ENCODE results near the gene PRDM1.

Gene PRDM1

DNA sequence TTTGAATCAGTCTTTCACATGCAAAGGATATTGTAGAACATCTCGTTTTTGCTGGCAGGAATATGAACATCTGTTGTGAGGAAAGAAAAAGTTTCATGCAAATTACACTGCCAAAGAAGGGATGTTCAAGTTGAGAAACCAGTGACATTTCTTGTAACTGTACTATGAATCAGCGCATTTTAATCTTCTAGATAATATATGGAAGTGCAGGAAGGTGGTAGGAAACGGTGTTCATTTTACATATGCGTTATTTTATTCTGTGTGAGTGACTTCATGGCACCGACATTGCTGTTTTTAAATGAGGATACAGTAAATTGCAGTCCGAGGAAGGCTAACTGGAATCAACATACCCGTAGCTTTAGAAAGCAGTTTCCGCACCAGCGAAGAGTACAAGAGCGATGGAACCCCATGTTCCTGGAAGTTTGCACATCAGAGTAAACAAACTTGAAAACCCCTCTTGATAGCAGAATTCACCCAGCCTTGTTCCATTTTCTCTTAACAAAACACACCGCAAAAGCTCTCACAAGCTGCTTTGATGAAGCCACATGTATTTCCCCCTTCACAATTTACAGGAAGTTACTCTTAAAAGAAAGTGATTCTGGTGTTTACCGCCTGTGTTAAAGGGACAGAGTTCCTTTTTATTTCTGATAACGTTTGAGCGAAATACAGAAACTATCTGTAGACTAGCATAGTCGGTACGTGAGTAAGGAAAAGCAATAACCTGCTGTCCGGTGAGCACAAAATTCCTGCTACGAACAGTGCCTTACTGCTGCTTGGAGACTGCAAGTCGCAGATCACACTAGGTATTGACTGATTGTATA, 11.5 kb downstream of the PRDM1 start:
- DNase-seq (ENCODE audit: low spot score): peak; percentile 66

DNA sequence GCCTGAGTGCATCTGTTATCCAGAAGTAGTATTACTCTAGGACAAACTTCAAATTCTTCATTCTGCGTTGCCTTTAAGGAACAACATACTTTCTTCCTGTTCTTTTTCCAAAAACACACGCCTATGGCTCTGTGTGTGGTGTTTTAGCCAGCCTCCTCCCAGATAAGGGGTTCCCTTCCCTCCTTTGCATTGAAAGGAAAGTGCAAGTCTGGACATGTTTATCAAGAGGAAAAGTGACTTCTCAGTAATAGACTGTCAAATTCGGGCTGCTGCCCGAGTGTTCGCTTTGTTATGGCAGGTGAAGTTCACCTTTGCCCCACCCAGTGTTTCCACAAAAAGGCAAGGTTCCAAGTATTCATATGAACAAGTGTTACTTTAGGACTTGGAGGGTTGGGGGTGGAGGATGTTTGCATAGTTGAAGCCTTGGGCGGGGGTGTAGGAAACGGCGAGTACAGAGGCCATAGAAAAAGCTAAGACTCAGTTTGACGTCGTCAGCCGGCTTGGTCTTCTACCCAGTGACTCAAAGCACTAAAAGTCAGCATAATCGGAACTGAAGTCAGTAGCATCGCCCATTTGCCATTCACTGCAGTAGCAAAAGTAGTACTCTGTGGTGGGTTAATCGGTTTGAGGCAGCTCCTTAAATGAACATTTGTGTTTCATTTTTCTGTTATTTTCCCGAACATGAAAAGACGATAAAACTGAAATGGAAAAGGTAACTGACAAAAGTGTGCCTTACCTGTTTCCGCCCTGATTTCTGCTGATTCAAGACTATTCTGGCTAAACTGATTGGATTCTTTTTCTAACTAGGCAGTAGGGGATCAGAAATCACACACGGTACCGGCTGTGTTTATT, 12.5 kb downstream of the PRDM1 start:
- peak; percentile 61 for DNase-seq (ENCODE audit: low spot score)

DNA sequence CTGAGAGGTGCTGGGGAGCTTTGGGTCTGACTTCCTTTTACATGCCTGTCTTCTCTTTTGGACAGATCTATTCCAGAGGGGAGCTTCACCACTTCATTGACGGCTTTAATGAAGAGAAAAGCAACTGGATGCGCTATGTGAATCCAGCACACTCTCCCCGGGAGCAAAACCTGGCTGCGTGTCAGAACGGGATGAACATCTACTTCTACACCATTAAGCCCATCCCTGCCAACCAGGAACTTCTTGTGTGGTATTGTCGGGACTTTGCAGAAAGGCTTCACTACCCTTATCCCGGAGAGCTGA, 13.1 kb downstream of the PRDM1 start:
- DNase-seq (ENCODE audit: low spot score): no peak

DNA sequence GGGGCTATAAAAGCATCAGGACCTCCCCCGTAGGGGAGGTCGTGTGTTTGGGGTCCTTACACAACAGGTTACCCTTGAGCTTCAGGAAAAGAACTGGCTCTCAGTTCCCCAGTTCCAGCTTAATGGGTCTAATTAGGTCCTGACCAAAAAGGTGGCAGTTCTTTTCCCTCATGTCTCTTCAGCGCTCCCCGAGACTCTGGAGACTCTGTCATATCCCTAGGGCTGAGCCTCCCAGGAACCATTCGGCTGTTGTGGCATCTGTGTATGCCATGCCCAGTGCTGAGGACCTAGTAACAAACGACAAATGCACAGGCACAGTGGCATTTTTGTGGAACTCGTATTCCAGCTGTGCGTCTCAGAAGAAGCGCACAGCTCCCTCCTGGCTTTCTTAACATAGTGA, 14.6 kb downstream of the PRDM1 start:
- no peak for DNase-seq (ENCODE audit: low spot score)

DNA sequence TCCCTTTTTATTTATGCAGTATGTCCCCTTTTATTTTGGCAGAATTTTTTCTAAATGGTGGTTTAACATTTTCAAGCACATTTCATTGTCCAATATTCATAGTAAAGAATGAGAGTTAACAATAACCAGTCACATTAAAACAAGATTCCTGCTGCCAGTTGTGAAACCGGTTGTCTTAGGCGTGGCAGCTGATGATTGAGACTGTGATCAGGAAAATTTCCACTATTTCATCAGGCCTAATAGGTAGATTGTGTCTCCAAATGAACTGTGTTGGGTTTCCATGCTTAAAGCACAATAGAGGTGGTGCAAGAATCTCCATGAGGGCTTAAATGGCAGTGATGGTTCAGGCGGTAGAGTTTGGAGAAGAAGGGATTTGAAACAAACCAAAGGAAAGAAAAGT, 15.3 kb downstream of the PRDM1 start:
- DNase-seq (ENCODE audit: low spot score): no peak

DNA sequence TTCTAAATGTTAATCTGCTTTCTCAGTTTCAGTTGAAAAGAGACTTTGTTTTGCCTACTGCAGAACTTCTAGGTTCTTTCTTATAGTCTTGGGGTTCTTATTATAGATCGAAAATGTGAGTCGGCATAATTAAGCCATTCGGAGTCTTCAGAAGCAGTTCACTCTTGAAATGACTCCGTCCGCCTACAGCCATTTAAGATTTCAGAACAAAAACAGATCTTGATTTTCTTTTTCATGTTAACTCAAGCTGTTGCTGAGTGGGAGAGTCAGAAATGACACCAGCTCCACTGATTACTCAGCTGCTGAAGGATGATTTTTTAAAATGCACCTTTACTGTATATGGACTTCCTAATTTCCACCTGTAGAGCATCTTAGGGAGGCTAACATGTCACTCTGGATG, 15.9 kb downstream of the PRDM1 start:
- DNase-seq (ENCODE audit: low spot score): no peak

DNA sequence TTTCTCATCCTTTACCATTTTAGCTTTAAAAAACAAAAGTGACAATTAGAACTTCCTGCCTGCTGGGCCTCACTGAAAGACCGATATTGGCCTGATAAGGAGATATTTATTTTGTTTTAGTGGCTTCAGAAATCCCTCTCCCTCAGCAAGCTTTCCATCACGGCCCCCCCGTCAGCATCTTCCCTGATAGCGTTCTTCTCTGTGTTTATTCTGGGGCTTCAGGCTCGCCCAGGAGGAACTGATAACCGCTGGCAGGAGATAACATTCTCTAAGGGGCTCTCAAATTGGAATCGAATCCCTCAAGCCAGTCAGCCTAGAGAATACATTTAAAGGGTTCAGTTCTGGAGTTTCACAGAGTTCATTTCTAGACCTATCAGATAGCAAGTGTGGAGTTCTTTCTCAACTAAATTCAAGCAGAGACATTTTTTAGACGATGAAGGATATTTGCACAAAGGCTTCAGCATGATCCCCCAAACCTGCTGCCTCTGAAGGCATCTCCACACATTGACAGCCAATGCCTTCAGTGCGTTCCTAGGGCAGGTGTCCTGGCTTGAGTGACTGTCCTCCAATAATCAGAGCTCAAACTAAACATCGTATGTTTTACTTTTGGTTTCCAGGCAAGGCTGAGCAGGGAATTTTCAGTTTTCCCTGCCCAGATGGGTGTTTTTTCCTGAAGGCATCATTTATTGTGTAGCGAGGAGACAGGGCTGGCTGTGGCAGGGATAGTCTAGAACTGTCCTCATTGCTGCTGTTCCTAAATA, 17.0 kb downstream of the PRDM1 start:
- DNase-seq (ENCODE audit: low spot score): peak; percentile 21

DNA sequence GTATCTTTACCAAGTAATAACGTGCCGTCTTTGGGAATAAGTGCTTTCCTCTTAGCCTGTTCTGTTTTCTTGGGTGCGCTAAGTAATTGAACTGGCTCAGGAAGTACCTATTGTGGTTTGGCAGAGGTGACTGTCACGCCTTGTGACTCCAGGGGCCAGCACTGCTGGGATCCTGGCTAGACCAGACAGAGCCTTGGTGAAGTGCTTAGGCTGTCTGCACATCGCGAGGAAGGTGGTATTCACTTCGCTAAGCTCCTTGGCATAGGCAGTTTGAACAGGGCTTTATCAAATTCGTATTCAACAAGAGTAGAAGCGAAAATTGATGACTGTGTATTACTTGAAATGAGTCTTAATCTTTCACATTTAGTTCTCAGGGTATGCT, 17.6 kb downstream of the PRDM1 start:
- no peak for DNase-seq (ENCODE audit: low spot score)

DNA sequence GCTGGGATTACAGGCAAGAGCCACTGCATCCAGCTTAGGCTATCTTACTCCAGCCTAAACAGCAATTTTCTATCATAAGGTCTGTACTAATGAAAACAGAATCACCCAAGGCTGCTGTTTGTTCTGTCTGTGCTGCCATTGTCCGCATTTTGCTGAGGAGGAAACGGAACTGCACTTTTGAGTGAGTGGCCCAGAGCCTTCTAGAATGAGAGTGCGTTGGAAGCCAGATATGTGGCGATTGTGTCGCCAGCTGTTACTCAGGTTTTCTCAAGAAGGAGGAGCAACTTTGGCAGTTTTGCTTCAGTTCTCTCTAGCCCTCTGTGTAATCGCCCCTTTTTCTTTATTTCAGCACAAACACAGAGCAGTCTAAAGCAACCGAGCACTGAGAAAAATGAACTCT, 18.3 kb downstream of the PRDM1 start:
- DNase-seq (ENCODE audit: low spot score): no peak

DNA sequence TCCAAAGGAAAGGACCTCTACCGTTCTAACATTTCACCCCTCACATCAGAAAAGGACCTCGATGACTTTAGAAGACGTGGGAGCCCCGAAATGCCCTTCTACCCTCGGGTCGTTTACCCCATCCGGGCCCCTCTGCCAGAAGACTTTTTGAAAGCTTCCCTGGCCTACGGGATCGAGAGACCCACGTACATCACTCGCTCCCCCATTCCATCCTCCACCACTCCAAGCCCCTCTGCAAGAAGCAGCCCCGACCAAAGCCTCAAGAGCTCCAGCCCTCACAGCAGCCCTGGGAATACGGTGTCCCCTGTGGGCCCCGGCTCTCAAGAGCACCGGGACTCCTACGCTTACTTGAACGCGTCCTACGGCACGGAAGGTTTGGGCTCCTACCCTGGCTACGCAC, 18.8 kb downstream of the PRDM1 start:
- no peak for DNase-seq (ENCODE audit: low spot score)

DNA sequence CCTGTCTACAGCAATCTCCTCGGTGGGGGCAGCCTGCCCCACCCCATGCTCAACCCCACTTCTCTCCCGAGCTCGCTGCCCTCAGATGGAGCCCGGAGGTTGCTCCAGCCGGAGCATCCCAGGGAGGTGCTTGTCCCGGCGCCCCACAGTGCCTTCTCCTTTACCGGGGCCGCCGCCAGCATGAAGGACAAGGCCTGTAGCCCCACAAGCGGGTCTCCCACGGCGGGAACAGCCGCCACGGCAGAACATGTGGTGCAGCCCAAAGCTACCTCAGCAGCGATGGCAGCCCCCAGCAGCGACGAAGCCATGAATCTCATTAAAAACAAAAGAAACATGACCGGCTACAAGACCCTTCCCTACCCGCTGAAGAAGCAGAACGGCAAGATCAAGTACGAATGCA, 19.4 kb downstream of the PRDM1 start:
- no peak for DNase-seq (ENCODE audit: low spot score)

DNA sequence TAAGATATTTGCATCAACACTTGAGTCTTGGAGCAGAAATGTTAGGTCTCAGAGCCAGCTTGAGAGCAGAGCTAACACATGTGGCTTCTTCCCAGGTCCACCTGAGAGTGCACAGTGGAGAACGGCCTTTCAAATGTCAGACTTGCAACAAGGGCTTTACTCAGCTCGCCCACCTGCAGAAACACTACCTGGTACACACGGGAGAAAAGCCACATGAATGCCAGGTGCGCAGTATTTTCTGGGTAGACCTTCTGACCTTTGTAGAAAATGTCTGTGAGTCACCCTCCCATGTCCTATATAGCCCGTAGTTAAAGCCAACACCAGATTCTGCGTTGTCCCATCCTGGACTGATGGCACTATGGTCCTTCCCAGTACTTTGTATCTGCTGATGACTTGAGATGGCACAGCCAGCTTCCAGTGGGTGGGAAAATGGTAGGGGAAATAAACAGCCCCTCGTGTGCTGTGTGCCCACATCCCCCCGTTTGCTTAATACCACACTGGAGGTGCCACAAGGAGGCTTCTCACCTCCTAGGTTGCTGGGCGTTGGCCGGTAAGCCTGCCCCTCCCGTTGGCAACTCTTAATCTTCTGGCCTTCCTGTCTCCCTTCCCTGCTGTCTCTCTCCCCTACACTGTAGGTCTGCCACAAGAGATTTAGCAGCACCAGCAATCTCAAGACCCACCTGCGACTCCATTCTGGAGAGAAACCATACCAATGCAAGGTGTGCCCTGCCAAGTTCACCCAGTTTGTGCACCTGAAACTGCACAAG, 20.3 kb downstream of the PRDM1 start:
- no peak for DNase-seq (ENCODE audit: low spot score)

DNA sequence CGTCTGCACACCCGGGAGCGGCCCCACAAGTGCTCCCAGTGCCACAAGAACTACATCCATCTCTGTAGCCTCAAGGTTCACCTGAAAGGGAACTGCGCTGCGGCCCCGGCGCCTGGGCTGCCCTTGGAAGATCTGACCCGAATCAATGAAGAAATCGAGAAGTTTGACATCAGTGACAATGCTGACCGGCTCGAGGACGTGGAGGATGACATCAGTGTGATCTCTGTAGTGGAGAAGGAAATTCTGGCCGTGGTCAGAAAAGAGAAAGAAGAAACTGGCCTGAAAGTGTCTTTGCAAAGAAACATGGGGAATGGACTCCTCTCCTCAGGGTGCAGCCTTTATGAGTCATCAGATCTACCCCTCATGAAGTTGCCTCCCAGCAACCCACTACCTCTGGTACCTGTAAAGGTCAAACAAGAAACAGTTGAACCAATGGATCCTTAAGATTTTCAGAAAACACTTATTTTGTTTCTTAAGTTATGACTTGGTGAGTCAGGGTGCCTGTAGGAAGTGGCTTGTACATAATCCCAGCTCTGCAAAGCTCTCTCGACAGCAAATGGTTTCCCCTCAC, 21.0 kb downstream of the PRDM1 start:
- no peak for DNase-seq (ENCODE audit: low spot score)

DNA sequence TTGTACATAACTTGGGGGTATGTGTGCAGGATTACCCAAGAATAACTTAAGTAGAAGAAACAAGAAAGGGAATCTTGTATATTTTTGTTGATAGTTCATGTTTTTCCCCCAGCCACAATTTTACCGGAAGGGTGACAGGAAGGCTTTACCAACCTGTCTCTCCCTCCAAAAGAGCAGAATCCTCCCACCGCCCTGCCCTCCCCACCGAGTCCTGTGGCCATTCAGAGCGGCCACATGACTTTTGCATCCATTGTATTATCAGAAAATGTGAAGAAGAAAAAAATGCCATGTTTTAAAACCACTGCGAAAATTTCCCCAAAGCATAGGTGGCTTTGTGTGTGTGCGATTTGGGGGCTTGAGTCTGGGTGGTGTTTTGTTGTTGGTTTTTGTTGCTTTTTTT, 22.0 kb downstream of the PRDM1 start:
- no peak for DNase-seq (ENCODE audit: low spot score)

DNA sequence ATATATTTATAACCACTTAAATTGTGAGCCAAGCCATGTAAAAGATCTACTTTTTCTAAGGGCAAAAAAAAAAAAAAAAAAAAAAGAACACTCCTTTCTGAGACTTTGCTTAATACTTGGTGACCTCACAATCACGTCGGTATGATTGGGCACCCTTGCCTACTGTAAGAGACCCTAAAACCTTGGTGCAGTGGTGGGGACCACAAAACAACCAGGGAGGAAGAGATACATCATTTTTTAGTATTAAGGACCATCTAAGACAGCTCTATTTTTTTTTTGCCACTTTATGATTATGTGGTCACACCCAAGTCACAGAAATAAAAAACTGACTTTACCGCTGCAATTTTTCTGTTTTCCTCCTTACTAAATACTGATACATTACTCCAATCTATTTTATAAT, 22.9 kb downstream of the PRDM1 start:
- DNase-seq (ENCODE audit: low spot score): no peak

DNA sequence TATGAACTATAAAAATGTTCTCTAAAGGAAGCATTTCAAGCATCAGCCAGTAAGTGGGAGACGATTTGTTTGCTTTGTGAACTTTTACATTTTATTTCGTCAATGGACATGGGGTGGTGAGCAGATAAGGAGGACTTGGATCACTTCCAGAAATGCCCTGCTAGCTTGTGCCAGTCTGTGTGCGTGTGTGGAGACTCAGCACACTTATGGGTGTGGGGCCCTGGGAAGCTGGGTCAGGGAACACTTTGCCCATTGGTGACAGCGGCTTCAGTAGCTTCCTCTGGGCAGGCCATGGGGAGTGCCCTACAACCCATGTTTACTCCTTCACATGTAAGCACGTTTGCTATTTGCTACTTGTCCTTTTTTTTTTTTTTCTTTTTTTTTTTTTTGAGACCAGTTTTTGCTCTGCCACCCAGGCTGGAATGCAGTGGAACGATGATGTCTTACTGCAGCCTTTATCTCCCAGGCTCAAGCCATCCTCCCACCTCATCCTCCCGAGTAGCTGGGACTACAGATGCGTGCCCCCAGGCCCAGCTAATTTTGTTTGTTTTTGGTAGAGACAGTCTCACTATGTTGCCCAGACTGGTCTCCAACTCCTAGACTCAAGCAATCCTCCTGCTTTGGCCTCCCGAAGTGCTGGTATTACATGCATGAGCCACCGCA, 24.2 kb downstream of the PRDM1 start:
- DNase-seq (ENCODE audit: low spot score): peak; percentile 76

DNA sequence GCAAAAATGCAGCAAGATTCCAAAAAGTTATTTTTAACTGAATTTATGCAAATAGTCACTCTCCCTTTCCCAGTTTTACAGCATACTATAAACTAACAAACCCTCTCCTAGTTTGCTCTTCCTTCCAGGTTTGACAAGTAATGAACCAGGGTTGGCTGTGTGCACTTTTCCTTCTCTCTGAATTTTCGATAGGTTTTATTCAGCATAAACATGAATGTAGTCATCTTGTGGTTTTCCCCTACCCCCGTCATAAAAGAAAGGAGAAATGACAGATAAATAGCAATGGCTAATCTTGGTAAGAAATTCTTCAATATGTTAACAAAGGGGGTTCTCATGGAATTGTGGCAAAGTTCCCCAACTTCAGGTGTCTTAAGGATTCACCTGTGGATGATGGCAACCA, 26.3 kb downstream of the PRDM1 start:
- DNase-seq (ENCODE audit: low spot score): no peak

DNA sequence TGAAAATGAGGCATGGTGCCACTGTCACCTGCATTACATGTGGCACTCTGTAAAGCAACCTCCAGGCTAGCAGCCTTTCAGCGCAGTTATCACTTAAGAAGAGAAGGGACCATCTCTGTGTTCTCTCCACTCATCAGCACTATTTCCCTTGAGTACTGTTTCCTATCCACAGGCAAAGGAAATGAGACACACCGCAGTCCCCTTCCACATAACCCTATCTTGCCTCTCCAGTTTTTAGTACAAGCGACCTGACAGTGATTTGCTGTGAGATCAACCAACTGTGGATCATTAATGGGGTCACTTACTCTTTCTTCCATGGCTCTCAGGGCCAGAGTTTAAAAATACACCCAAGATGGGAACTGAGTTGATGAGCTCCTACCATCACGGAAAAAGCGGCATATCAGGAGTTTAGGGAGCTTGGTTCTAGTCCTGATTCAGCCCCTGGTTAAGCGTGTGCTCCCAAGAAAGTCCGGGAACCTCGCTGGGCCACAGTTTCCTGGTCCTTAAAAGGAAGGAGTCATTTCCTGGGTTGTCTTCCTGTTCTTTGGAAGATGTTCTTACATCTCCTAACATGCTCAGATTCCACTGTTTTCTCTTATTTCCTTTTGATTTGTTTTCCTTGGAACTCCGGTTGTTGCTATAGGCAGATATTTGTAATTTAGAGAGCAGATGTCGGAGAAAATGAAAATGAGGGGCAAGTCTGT, 27.3 kb downstream of the PRDM1 start:
- no peak for DNase-seq (ENCODE audit: low spot score)

DNA sequence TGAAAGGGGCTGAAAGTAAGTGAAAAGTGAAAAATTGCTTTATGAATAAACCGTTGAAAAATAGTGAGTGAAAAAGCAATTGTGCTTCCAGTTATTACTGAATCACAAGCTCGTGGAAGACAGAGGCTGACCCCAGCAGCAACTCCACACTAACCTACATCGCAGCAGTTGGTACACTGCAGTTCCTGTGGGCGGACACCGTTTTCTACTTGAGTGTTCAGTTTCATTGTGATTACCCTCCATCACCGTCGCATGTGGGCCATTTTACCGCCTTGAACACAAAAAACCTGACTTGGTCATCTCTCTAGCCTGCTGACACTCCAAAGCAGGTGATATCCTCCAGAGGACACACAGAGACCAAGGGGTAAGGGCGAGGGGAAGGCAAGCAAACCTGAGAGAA, 28.4 kb downstream of the PRDM1 start:
- no peak for DNase-seq (ENCODE audit: low spot score)

DNA sequence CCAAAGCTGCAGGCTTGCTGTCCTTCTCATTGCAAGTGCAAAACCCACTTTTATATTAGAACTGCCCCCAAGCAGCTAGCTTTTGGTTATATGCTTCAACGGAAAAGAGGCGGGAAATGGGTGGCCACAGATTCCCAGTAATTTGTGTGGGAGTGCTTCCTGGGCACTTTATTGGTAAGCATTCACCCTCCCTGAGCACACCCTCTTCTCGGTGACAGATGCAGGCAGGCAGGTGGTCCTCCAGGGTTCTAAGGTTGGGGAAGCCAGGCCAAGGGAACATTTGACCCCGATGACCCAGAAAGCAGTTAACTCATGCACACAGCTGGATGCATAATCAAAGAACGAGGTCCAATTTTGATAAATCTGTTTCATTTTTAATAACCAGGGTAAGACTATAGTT, 29.1 kb downstream of the PRDM1 start:
- no peak for DNase-seq (ENCODE audit: low spot score)

Measured in hematopoietic multipotent progenitor cell treated with erythropoietin and hydrocortisone succinate and interleukin-3 and kit ligand, for 17 days (in vitro differentiated cells).